ENCODE measurements around the gene PCDHGC5.

Gene PCDHGC5

DNA sequence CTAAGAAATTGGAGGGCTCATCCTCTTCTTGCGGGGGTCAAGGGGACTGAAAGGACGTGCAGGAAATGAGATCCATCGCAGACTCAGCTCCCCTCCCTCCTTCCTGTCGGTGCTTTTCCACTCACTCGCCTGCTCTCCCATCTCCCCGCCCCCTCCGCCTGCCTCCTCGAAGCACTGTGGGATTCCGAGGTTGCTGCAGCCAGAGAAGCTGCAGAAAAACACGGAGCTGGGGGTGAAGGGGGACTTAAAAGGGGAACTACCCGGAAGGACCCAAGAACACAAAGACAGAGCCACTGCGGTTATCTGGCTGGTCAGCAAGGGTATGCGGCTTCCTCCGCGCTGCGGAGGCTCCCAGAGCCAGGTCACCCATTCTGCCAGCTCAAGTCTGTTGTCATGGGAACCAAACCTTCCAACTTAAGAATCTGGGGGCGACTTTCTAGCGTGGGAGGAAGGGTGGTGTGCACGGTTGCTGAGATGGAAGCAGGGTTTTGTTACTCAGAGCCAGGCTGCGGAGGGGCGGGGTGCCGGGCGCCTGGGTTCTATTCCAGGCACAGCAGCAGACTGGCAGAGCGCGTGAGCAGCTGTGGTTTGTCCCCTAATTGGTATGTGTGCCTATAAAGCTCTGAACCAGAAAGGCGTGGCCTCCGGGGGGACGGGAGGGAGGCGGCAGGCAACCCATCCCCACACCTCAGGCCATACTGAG is 24.9 kb downstream of the PCDHGC5 start:
- no peak for DNase-seq

DNA sequence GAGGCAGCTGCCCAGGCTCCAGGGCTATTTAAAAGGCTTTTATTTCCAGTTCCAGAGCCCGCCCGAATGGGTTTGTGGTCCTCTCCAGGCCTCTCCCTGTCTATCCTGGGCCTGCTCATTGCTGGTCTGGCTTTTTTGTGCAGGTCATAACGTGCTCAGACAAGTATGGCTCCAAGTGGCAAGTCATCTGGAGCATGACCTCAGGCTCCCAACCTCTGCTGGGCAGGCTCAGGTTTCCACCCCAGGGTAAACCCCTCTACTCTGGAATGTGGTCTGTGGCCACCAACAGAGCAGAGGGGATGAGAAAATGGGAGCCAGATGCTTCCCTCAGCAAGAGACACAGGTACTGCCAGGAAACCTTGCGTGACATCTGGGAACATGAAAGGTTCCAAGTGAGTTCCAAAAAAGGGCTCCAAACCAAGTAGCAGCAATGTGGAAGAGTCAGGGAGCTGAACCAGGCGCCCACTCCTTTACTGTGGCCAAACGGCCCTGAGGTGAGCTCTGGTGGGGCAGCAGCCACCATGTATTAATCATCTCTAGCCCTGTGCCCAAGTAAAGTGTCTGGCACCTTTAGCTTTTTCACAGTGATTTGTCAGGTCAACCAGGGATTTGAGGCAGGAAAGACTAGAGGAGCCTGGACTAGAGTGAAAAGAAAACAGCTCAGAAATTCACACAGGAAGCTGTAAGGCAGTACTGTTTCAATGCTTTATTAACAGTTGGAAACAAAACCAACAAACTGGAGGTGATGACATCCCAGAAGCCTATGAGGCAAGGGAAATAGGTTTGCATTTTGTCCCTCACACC is 25.7 kb downstream of the PCDHGC5 start:
- no peak for DNase-seq

DNA sequence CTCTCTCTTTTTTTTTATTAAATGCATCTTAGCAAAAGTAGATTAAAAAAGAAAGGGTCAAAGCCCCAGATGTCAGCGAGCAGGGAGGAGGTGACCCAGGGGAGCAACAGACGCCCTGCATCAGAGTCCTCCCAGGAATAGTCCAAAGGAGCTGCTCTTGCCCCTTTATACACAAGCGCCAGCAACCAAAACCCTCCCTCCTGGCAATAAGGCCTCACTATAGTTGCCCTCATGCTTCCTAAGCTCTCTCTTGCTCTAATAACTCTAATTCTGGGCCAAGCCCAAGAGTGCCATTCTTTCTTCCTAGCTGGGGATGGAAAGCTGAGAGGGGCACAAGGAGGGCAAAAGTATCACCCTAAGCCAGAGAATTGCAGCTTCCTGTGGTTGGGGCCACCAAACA is 26.3 kb downstream of the PCDHGC5 start:
- DNase-seq, result no peak

DNA sequence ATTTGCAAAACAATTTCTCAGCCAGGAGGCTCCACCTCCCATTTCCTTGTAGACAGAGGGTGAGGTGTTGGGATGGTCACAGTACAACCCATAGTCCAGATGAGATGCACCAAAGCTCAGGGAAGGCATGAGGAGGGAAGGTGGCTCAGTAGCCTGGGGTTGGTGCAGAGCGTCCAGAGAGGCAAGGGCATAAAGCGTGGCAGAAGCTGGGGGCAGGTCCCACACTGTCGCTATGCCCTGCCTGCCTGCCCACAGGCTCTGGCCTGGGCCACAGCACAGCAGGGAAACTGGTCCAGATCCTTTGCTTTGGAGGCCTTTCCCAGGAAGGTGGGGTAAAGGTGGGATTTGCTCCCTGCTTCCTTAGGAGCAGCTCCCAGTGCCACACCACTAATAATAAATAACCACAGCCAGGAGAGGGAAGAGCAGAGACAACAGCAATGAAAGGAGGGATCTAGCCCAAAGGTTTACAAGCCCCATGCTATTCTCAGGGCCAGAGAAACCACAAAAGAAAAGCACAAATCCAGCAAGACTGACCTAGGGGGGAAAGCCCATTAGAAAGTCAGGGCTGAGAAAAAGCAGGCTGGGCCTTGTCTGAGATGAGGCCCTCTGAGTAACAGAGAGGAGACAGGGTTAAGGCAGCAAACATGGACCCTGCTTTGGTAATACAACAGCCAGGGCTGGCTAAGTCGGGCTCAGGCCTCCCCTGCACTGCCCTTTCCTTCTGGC is 27.2 kb downstream of the PCDHGC5 start:
- no peak for DNase-seq

DNA sequence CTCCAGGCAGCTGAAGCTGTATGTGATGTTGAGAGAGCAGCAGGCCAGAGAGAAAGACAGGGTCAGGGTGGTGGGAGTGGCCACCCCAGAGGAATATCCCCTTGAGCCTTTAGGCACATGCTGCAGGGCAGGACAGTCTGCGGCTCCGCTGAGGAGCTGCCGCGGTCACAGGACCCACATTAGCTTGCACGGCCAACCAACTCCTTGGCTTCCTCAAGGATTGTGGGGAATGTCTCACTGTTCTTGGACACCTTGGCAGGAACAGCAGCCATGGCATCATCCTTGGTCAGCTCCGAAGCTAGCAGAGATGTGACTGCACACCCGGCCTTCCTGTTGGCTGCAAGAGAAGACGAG is 27.8 kb downstream of the PCDHGC5 start:
- no peak for DNase-seq

DNA sequence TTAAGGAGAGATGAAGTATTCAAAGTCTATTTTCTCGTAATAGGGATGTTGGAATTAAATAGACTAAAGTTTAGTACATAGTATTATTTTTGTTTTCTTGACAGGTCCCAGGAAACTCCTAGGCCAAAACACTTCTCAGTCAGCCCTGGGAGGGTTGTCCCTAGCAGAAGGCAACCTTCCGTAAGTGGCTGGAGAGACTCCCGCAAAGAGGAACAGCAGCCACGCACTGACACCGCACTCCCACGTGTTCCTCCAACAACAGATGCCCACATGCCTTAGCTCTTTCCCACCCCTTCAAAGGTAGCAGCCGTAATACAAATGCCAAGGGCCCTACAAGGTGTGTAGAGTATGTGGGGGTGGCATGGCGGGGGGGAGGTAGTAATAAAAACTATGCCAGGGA is 28.4 kb downstream of the PCDHGC5 start:
- DNase-seq, result no peak

DNA sequence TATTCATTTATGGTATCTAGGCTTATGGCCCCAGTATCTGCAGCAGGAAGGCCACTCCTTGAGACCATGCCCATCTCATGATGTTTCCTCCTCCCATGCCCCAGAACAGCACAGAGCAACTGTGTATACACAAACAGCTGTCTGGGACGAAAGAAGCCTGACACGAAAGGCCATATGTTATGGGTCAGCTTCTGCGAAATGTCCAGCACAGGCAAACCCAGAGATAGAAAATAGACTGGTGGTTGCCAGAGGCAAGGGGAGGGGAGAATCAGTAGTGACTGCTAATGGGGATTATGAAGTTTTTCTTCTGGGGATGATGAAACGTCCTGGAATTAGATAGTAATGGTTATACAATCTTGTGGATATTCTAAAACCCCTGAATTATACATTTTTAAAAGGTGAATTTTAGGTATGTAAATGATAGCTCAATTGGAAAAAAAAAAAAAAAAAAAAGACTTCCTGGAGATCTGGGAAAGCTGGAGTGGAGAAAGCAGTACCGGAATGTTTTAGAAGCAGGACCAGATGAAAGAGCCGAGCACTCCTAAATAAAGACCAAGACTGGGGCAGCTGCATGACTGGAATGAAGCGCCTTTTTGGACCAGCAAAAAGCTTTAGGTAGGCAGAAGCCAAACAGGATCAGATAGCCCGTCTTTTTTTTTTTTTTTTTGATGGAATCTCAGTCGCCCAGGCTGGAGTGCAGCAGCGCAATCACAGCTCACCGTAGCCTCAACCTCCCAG is 29.2 kb downstream of the PCDHGC5 start:
- no peak for DNase-seq

DNA sequence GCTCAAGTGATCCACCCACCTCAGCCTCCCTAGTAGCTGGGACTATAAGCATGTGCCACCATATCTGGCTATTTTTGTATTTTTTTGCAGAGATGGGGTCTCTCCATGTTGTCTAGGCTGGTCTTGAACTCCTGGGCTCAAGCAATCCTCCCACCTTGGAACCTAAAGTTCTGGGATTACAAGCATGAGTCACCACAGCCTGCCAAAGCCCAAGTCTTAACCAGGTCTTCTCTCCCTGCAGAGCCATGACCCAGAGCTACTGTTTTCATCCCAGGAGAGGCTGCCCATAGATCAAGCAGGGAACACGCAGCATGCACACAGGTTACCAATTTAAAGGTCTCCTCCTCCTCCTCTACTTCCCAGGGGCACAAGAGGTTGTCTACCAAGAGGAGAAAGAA is 29.7 kb downstream of the PCDHGC5 start:
- no peak for DNase-seq

DNA sequence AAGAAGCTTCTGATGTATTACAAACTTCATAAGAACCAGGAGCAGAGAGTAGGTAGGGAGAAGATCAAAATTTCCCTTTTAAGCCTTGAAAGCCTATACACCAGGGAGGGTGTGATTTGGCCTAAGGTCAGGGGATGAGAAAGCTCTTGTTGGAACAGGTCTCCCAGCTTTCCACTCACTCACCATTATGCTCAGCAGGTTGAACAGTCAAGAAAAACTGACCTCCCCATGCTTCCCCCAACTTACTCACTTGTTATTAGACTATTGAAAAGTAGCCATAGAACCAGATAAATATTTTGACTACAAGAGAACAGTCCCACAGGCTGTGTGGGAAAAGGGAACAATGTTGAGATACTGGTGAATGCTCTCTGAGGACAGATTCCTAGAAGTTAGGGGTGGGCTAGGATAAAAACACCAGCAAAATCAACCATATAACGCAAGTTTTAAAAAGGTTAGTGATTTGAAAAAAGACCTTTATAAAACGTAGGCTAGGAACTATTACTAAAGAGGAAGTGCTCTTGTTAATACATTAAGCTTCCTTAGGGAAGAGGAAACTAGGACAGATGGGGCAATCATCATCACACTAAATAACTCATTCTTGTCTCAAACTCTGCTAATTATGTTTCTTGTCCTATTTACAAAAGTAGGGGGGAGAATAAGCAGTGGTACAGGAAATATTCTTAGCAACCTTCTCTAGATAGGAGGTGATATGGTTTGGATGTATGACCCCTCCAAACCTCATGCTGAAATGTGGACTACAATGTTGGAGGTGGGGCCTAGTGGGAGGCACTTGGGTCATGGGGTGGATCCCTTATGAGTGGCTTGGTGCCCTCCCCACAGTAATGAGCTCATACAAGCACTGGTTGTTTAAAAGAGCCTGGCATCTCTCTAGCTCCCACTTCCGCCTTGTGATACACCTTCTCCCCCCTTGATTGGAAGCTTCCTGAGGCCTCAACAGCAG is 31.0 kb downstream of the PCDHGC5 start:
- no peak for DNase-seq

DNA sequence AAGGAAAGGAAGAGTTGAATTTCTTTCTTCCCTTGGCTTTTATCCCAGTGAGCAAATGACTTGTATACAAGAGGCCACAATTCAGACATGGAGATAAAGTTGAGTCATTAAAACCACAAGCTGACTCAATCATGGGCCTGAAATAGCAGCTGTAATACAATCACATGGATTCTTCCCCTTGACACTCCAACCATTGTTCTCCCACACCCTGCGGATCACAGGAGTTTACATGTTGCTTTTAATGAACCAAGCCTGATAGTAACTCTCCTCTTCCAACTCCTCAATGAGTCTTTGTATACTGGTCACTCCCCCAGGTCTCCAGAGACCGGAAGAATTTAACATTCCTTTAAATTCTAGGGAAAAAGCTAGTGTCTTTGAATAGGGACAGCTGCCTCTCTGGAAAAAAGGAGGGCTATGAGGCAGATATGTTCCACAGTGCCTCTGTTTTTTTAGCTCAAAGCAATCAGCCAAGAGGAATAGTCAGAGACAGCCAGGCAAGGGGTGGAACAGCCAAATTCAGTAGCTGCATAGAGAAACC is 32.4 kb downstream of the PCDHGC5 start:
- DNase-seq, result no peak

DNA sequence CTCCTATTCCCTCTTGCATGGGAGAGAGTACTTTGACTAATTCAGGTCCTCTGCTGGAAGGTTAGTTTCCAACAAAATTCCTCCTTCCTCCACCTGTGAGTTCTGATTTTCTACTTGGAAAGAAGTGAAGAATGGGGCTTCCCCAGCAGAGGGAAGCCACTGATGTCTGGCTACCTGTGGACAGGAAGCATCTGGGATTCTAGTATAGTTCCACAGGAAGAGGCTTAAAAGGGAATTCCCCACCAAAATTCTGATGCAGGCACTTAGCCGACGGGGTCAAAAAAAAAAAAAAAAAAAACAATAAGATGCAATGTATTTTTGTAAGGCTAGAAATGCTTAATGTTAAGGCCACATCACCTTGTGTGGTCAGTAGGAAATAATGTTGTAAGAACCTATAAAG is 33.4 kb downstream of the PCDHGC5 start:
- no peak for DNase-seq

DNA sequence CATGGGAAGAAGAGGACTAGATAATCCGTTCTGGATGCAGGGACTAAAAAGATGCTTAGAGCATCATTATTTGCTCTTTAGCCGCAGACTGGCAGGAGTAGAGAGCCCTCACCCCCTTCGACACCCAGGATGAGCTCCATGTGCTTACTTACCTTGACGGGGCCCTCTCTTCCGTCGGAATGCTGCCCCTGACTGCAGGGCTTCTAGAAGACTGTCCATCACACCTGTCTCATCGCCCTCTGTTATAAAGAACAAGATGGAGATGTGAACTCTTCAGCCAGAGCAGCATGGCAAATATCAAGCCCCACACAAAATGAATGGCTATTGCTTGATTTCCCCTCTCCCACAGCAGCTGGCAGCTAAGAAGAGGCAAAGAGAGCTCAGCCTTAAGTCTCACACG is 35.1 kb downstream of the PCDHGC5 start:
- no peak for DNase-seq

DNA sequence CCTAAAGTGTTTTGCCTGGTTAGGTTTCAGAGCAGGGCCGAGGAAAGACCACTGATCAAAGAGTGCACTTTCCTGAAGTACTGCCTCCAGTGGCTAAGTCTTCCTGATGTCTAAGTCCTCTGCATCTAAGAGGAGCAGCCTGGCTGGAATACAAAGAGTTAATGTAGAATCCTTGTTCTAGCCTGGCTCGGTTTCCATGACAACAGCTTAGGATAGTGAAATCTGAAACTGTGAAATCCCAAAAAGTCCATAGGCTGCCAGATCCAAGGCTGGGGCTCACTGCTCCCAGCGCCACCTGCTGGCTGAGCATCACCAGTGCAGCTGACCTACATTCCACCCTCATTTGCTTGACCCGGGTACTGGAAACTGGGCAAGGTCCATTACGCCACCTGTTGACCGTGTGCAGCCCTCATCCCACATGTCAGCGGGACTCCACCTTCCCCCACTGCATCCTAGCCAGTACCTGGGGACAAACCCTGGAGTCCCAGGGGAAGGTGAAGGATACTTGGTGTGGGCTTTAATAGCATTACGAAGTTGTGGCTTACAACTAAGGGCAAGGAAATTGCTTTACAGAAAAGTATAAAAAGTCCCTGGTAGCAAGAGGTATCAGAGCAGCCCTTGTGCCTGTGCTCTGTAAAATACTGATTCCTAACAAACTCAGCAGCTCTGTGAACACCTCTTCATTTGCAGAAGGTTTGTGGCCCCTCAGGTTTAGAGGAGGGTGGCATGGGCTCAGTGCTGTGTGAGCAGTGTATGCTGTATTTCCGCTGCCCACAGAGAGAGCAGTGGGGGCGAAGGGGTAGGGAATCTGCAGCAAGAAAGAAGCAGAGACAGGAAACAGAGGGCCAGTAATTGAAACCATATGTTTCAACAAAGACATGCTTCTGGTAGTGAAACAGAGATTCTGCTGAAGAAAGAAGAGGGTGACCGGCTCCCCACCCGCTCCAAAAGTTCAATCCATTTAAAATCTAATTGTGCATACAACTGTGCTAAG is 36.0 kb downstream of the PCDHGC5 start:
- DNase-seq, result peak; percentile 26

DNA sequence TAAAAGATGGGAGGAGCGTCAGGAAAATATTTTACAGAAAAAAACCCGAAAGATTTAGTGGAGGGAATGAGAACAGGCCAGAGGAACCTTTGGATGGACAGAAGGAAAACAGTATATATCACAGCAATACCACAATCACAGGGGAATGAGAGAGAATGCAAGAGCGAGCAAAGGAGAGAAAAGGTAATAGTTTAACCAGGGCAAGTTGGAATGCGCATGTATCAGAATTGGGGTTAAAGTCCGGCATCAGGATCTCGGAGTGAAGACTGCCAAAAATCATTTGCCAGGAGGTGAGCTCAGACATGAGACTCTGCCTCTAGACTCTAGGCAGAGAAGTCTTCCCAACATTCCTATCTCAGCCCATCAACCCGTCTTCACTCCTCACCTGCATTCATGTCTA is 36.8 kb downstream of the PCDHGC5 start:
- no peak for DNase-seq

DNA sequence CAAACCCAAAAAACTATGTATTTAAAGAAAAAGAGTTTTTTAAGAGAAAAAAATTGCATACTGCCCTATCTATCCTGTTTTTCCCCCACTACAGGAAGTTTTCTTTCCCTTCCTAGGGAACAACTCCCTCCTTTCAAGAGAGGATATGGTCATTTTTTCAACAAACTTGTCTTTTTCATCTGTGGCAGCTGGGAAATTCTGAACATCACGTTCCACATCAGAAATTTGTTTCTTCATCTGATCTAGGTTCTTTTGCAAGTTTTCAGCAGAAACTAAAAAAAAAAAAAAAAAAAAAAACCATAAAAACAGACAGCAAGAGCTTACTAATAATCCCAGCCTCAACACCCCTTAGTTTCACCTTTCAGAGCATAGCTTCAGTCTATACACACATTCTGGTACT is 38.5 kb downstream of the PCDHGC5 start:
- DNase-seq, result no peak

DNA sequence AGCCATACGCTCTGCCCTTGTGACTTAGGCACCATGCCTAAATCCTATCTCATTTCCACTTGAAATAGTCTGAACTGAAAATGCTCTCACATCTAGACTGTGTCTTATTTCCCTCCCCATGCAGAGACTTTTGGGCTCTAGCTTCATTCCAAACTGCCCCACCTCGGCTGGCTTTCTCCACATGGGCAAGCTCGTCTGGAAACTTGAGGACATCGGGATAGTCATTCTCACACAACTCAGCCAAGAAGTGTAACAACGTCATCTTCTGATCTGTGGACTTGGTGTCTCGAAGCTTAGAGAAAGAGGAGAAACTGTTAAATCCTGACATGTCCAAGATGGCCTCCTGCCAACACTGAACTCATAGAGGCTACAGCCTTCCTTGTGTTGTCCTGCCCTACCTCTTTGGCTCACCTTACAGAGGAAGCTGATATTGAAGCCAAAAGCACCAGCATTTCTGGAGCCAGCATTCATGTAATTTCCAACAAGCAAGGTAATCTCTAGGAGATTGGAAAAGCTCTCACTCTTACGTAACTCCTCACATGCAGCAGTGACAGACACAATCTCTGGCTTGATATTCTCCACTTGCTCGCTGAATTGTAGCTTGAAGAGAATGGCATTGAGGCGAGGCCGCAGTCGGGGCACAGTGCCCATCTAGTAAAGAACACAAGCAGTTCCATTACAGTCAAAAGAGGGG is 39.6 kb downstream of the PCDHGC5 start:
- no peak for DNase-seq

DNA sequence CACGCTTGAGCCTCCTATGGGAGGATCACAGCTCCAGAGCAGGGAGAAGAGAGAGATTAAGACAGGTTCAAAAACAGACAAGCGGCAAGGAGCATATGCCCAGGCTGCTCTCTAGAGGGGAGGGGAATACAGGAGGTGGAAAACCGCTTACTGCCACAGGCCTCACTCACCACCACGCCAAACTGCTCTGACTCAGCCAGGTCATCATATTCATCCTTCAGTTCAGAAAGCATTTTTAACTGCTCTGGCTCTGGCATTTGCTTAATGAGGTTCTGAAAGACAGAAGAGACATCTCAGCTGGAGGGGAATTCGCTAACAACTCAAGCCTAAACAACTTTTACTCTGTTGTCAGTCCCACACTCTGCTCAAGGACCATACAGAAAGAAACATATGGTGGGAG is 40.1 kb downstream of the PCDHGC5 start:
- no peak for DNase-seq

DNA sequence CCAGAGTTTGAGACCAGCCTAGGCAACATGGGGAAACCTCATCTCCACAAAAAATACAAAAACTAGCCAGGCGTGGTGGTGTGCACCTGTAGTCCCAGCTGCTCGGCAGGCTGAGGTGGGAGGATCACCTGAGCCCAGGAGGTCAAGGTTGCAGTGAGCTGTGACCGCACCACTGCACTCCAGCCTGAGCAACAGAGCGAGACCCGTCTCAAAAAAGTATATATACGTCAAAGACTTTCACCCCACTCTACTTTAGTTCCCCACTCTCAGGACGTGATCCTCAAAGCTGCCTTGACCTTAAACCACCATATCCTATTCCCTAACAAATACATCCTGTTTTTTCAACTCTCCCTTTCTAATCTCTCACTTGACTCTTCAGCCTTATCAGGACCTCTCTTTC is 41.0 kb downstream of the PCDHGC5 start:
- DNase-seq, result no peak

DNA sequence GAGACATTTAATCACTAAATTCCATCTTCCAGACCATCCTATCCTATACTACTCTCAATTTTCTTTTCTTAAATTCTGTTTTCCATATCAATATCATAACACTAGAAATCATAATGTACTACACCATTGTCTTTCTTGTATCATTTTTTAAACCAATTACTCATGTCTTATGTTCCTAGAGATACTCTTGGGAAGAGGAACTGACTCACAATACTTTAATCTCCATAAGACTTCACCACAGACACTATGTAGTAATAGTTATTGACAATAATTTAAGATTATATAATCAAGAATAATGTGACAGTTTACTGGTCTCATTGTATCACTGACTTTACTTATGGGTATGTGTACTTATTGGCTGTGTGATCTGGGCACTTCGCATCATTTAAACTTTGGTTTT is 43.8 kb downstream of the PCDHGC5 start:
- DNase-seq, result no peak

DNA sequence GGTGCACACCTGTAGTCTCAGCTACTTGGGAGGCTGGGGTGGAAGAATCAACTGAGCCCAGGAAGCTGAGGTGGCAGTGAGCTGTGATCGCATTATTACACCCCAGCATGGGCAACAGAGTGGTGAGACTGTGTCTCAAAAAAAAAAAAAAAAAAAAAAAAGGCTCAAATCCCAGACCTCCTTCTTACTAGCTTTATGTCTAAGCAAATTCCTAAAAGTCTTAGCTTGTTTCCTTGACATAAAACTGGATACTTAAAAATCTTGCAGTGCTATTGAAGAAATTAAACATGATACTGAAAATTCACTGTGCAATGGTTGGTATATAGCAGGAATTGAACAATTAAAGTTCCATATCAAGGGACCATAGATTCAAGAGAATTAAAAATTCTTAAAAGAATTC is 45.0 kb downstream of the PCDHGC5 start:
- DNase-seq, result no peak

Measured in NCI-H1436 treated with DMSO at 0.1 percent for 48 hours (cell line).